ENCODE results near the gene UGT2B11.
"Not testable (repeated sequence)": the region's sequence is repeated elsewhere in the genome, so short reads cannot be mapped to it uniquely, and the experiment has no call there.

Gene UGT2B11

GRCh38 chr4:69214716-69215115, at the start of gene UGT2B11:
Gene UGT2B11 (minus strand): TSS chr4:69214748. CDS start chr4:69214722, 26 bp downstream.
- Mint-ChIP-seq H3K36me3 (ENCODE audit: low read depth) (no peaks in the 10 kb centered on the region), H3K4me1 (ENCODE audit: low read depth) (no peaks in the 10 kb centered on the region), H3K27me3 (ENCODE audit: low read depth) (no peaks in the 10 kb centered on the region), H3K9me3 (no peaks in the 10 kb centered on the region), H3K27ac (no peak within 1 kb of the TSS), H3K4me3 (no peak within 1 kb of the TSS)

GRCh38 chr4:69253147-69253772, 38.7 kb upstream of the UGT2B11 start:
- not testable (repeated sequence) for H3K27me3 Mint-ChIP-seq (ENCODE audit: low read depth); H3K4me1 Mint-ChIP-seq (ENCODE audit: low read depth); H3K36me3 Mint-ChIP-seq (ENCODE audit: low read depth); H3K4me3 Mint-ChIP-seq; H3K9me3 Mint-ChIP-seq; H3K27ac Mint-ChIP-seq

DNA sequence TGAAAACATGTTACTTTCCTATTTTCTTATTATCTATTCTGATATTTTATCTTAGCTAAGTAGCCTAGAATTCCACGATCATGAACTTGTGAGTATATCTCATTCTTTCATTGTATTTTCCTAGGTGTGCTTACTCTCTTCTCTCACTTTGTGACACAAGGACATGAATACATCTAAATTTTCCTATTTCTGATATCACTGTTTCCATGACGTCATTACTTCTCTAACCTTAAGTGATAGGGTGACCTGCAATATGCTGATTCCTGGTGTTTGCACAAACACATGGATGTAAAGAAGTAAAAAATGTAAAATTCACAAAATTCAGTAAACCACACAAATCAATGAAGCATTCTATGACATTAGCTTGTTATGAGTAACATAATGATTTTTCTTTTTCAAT, 36.3 kb upstream of the UGT2B11 start:
- H3K4me3 Mint-ChIP-seq; H3K36me3 Mint-ChIP-seq (ENCODE audit: low read depth); H3K4me1 Mint-ChIP-seq (ENCODE audit: low read depth); H3K9me3 Mint-ChIP-seq; H3K27me3 Mint-ChIP-seq (ENCODE audit: low read depth); H3K27ac Mint-ChIP-seq: not testable (repeated sequence)

DNA sequence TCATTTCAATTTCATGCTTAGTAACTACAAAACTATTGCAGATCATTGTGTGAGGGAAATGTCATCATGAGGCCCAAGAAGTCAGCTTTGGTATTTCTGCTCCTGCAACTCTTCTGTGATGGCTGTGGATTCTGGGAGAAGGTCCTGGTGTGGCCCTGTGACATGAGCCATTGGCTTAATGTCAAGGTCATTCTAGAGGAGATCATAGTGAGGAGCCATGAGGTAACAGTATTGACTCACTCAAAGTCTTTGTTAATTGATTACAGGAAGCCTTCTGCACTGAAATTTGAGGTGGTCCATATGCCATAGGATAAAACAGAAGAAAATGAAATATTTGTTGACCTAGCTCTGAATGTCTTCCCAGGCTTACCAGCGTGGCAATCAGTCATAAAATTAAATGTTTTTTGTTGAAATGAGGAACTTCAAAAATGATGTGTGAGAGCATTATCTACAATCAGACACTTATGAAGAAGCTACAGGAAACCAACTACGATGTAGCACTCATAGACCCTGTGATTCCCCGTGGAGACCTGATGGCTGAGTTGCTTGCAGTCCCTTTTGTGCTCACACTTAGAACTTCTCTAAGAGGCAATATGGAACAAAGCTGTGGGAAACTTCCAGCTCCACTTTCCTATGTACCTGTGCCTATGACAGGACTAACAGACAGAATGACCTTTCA, 28.2 kb upstream of the UGT2B11 start:
- not testable (repeated sequence) for H3K27ac Mint-ChIP-seq; H3K27me3 Mint-ChIP-seq (ENCODE audit: low read depth); H3K36me3 Mint-ChIP-seq (ENCODE audit: low read depth); H3K4me3 Mint-ChIP-seq; H3K4me1 Mint-ChIP-seq (ENCODE audit: low read depth); H3K9me3 Mint-ChIP-seq

DNA sequence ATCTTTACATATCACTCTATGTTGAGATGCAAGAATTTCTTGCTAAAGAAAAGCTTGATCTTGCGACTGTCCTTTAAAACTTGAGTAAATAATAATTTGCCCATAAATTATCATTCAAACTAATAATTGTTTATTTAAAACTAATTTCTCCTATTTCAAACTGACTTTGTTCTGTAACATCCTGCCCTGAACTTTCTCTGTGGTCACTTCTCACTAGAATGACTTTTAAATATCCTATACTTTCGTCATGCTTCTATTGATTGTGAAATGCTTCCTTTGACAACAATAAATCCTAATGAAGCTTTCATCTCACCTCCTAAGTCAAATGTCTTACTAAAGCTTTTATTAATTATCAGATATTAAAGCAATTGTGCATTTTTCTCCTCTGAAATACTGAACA, 27.2 kb upstream of the UGT2B11 start:
- not testable (repeated sequence) for H3K36me3 Mint-ChIP-seq (ENCODE audit: low read depth); H3K27me3 Mint-ChIP-seq (ENCODE audit: low read depth); H3K4me3 Mint-ChIP-seq; H3K9me3 Mint-ChIP-seq; H3K27ac Mint-ChIP-seq; H3K4me1 Mint-ChIP-seq (ENCODE audit: low read depth)

DNA sequence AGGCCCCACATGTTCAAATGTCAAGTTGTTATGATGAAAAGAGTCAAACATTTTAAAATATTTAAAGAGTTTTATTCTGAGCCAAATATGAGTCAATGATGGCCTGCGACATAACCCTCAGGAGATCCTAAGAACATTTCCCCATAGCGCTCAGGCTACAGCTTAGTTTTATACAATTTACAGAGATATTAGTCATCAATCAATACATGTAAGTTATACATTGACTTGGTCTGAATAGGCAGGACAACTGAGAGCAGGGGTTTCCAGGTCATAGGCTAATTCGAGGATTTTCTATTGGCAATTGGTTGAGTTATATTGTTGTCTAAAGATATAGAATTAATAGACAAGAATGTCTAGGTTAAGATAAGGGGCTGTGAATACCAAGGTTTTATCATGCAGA, 26.2 kb upstream of the UGT2B11 start:
- H3K36me3 Mint-ChIP-seq (ENCODE audit: low read depth); H3K4me3 Mint-ChIP-seq; H3K9me3 Mint-ChIP-seq; H3K27ac Mint-ChIP-seq; H3K27me3 Mint-ChIP-seq (ENCODE audit: low read depth); H3K4me1 Mint-ChIP-seq (ENCODE audit: low read depth): not testable (repeated sequence)

DNA sequence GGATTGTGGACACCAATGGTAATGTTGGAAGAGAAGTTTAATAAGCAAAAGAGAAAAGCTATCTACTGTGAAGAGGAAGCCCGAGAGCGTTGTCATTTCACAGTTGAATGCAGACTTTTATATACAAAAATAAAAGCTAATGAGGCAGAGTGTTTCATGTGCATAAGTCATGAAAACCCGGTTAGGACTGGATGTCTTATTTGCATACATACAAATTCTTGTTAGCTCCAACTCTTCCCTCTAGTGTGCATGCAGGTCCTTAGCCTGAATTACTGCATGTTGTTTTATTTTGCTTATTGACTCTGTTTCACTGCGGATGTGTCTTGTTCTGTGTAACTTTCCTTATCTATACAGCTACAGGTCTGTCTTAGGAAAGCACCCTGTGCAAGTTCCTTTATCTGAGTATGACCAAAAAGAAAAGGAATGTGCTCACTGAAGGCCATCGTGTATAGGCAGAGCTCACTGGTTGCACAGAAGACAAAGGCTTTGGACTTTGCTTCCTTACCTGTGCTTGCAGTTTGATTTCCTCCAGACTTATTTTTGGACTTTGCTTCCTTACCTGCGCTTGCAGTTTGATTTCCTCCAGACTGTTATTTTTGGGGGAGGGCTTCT, 25.1 kb upstream of the UGT2B11 start:
- H3K4me3 Mint-ChIP-seq = no peak overlapping the region
- H3K9me3 Mint-ChIP-seq = no peaks in the 10 kb centered on the region
- H3K36me3 Mint-ChIP-seq (ENCODE audit: low read depth) = no peaks in the 10 kb centered on the region
- no peak overlapping the region for H3K27ac Mint-ChIP-seq
- no peaks in the 10 kb centered on the region for H3K27me3 Mint-ChIP-seq (ENCODE audit: low read depth)
- H3K4me1 Mint-ChIP-seq (ENCODE audit: low read depth) = no peaks in the 10 kb centered on the region

GRCh38 chr4:69239092-69239491, 24.5 kb upstream of the UGT2B11 start:
- Mint-ChIP-seq H3K27me3 (ENCODE audit: low read depth) (no peaks in the 10 kb centered on the region), H3K9me3 (no peaks in the 10 kb centered on the region), H3K27ac (no peak overlapping the region), H3K36me3 (ENCODE audit: low read depth) (no peaks in the 10 kb centered on the region), H3K4me3 (no peak overlapping the region), H3K4me1 (ENCODE audit: low read depth) (no peaks in the 10 kb centered on the region)

GRCh38 chr4:69224891-69225290, 10.3 kb upstream of the UGT2B11 start:
- H3K4me1 Mint-ChIP-seq (ENCODE audit: low read depth) = no peaks in the 10 kb centered on the region
- no peaks in the 10 kb centered on the region for H3K9me3 Mint-ChIP-seq
- no peaks in the 10 kb centered on the region for H3K27me3 Mint-ChIP-seq (ENCODE audit: low read depth)
- H3K36me3 Mint-ChIP-seq (ENCODE audit: low read depth) = no peaks in the 10 kb centered on the region
- H3K4me3 Mint-ChIP-seq = no peak overlapping the region
- no peak overlapping the region for H3K27ac Mint-ChIP-seq

GRCh38 chr4:69223277-69223676, 8.7 kb upstream of the UGT2B11 start:
- not testable (repeated sequence) for H3K4me3 Mint-ChIP-seq; H3K27me3 Mint-ChIP-seq (ENCODE audit: low read depth); H3K36me3 Mint-ChIP-seq (ENCODE audit: low read depth); H3K9me3 Mint-ChIP-seq; H3K27ac Mint-ChIP-seq; H3K4me1 Mint-ChIP-seq (ENCODE audit: low read depth)

DNA sequence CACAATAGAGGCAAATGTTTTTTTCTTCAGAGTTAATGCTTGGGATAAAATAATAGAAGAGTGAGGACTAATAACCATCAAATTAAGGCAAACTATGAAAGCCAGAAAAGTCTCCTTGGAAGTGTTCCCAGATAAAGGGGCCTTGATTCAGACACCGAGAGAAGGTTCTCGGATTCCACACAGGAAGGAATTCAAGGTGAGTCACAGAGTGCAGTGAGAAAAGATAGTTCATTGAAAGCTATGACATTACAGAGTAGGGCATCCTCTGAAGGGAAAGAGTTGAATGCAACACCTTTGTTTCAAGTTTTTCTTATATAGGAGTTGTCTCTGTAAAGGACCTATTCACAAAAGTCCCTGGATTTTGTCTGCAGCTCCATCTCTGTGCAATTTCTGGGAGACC, 3.9 kb upstream of the UGT2B11 start:
- H3K27me3 Mint-ChIP-seq (ENCODE audit: low read depth); H3K36me3 Mint-ChIP-seq (ENCODE audit: low read depth); H3K4me3 Mint-ChIP-seq; H3K27ac Mint-ChIP-seq; H3K9me3 Mint-ChIP-seq; H3K4me1 Mint-ChIP-seq (ENCODE audit: low read depth): not testable (repeated sequence)

DNA sequence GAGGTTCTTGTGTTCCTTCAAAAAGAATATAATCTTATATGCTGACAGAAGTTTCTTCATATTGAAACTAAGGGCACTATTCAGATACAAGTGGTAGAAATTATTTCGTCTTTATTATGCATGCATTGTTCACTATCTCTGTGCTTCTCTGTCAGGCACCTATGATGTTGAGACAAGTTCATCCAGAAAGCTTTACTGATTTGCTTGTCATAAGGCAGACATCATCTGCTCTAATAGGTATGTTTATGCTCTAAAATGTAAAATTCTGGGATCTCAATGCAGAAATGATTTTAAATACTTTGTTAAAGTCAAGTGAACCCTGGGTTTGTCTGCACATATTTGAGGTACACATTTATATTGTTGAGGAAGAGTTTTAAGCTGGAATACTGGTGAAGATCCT, 3.6 kb downstream of the UGT2B11 start:
- no peak overlapping the region for H3K4me3 Mint-ChIP-seq
- H3K9me3 Mint-ChIP-seq = no peaks in the 10 kb centered on the region
- H3K4me1 Mint-ChIP-seq (ENCODE audit: low read depth) = no peaks in the 10 kb centered on the region
- H3K36me3 Mint-ChIP-seq (ENCODE audit: low read depth) = no peaks in the 10 kb centered on the region
- no peaks in the 10 kb centered on the region for H3K27me3 Mint-ChIP-seq (ENCODE audit: low read depth)
- H3K27ac Mint-ChIP-seq = no peak overlapping the region

GRCh38 chr4:69198506-69198905, 16.0 kb downstream of the UGT2B11 start:
- H3K4me1 Mint-ChIP-seq (ENCODE audit: low read depth); H3K4me3 Mint-ChIP-seq; H3K27me3 Mint-ChIP-seq (ENCODE audit: low read depth); H3K36me3 Mint-ChIP-seq (ENCODE audit: low read depth); H3K27ac Mint-ChIP-seq; H3K9me3 Mint-ChIP-seq: not testable (repeated sequence)

DNA sequence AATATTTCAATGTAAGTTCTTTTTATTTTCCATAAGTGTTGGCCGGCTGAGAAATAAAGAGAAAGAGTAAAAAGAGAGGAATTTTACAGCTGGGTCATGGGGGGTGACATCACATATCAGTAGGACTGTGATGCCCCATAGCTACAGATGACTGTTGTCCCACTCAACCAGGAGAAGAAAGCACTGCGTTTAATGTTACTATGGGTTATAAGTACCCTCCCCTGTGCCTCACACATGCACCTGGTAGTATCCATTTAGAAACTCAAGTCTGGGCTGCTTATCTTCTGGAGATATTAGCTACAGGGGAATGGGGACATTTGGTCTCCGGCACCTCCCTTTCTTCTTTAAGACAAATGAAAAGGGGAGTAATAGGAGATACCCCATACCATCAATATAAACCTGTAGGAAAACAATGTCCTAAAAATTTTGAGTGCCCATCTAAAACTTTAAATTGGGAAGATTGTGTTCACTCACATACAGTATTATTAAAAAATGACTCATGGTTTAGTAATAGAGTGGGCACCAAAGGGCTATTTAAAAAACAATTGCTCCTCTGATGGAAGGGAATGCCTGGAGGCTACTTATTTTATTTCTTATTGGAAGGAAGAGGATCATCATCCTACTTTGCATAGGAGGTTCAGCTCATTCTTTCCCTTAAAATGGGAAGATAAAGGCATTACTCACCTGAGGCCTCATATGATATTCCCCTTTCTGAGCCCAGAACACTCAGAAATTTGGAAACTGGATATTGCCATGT, 18.2 kb downstream of the UGT2B11 start:
- no peak overlapping the region for H3K4me3 Mint-ChIP-seq
- no peaks in the 10 kb centered on the region for H3K27me3 Mint-ChIP-seq (ENCODE audit: low read depth)
- no peaks in the 10 kb centered on the region for H3K9me3 Mint-ChIP-seq
- H3K27ac Mint-ChIP-seq = no peak overlapping the region
- H3K36me3 Mint-ChIP-seq (ENCODE audit: low read depth) = no peaks in the 10 kb centered on the region
- H3K4me1 Mint-ChIP-seq (ENCODE audit: low read depth) = no peaks in the 10 kb centered on the region

DNA sequence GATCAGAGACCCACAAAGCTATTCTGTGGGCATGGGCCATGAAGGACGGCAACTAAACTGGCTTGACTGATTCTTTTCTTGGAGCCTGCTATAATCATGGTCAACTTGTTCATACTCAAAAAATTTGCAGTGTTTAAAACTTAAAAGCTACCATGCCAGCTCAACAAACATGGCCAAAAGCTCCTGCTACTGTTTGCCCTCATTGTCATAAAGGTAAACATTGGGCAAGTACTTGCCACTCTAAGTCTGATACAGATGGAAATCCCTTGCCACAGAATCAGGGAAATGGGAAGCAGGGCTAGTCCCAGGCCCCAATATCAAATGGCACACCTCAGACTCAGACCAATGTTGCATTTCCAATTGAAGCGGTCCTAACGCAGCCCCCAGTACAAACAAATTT, 20.4 kb downstream of the UGT2B11 start:
- no peaks in the 10 kb centered on the region for H3K9me3 Mint-ChIP-seq
- no peak overlapping the region for H3K27ac Mint-ChIP-seq
- no peaks in the 10 kb centered on the region for H3K4me1 Mint-ChIP-seq (ENCODE audit: low read depth)
- H3K4me3 Mint-ChIP-seq = no peak overlapping the region
- no peaks in the 10 kb centered on the region for H3K27me3 Mint-ChIP-seq (ENCODE audit: low read depth)
- H3K36me3 Mint-ChIP-seq (ENCODE audit: low read depth) = no peaks in the 10 kb centered on the region
